Peyer's patch (tissue), 4 donors: Measurements from ENCODE around the gene TGM3.

Experiments
- CTCF ChIP-seq, 6 experiments: fragments of 450-650 bp in 4 of 6; fragments of 200-600 bp in 2 of 6; sonication (generic) in 1 of 6; IDR thresholded peaks; one replicate each; pipeline ENCODE4 v1.5.1; 2017 to 2019; ENCODE audit warnings: antibody characterized with exemption in 6 of 6, mild to moderate bottlenecking in 3 of 6, moderate library complexity in 1 of 6
- POLR2A ChIP-seq, 2 donors: fragments of 450-650 bp; IDR thresholded peaks; one replicate each; pipeline ENCODE4 v1.5.1; 2017; ENCODE audit warnings: antibody characterized with exemption in 2 of 2, mild to moderate bottlenecking in 2 of 2, moderate library complexity in 2 of 2

- TF ChIP-seq CTCF (IDR thresholded peaks at IDR 0.05) (no peak), POLR2A (IDR thresholded peaks at IDR 0.05) (no peak)
These were observed 39.5 kb downstream of the TGM3 start for GRCh38 chr20:2335096-2335870.
